ENCODE measurements around the gene OPRM1.

DNA sequence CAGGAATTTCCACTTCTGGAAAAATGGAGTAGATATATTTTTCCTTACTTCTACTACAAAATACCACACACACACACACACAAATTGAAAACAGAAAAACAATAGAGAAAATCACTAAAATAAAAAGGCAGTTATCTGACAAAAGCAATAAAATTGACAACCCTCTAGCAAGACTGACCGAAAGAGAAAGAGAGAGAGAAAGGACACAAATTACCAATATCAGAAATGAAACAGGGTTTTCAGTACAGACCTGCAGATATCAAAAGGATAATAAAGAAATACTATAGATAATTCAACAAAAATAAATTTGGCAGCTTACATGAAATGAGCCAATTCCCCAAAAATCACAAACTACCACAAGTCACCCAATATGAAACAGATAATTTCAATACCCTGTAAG is 104.7 kb downstream of the OPRM1 start:
- TF ChIP-seq YY1 (IDR thresholded peaks at IDR 0.05; ENCODE audit: insufficient read depth, insufficient read length) (no peak), ZNF274 (IDR thresholded peaks at IDR 0.05; ENCODE audit: low read depth, low read length) (no peak)

All from NT2/D1 (cell line).